GM10266 (cell line): ENCODE data around the gene CDH13.

Source experiments
- DNase-seq: peaks from one replicate; pipeline ENCODE4 v3.0.0; 2012; ENCODE audit errors: extremely low spot score
- TF ChIP-seq, protein P1 (sequence below): IDR thresholded peaks from 2 replicates; pipeline ENCODE4 v1.5.1; 2012; ENCODE audit warnings: mild to moderate bottlenecking, low read depth; ENCODE audit not compliant: control insufficient read depth, insufficient read depth; ENCODE audit errors: missing control alignments

CDH13 gene

DNA sequence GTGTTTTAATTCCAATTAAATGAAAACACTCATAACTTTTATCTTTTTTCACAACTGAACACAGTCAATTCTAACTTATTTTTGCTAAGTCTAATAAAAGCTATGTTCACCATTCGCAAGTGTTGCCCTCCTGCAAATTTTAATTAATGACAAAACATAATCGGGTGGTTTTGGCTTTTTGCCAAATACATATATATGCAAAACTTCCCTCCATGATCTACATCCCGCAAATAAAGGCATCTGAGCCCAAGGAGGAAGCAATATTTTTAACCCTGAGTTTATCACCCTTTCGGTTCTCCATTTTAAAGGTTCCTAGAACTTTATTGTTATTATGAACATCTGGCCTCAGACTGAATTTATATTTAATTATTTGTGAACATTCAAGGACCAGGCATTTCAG is 507.9 kb downstream of the CDH13 start:
- DNase-seq, result no peak

DNA sequence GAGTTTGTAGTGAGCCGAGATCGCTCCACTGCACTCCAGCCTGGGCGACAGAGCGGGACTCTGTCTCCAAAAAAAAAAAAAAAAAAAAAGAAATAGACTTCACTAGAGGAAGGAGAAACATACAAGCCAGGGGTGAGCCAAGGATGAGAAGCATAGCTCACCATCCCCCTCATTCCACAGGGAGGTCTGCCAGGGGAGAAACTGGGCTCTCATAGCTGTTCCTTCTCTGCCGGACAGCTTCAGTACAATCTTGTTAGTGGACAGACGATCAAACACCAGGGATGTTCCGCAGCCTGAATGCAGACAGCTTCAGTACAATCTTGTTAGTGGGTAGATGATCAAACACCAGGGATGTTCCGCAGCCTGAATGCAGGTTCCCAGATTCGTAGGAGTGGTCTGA is 509.6 kb downstream of the CDH13 start:
- no peak for DNase-seq
- TF ChIP-seq, protein P1, sequence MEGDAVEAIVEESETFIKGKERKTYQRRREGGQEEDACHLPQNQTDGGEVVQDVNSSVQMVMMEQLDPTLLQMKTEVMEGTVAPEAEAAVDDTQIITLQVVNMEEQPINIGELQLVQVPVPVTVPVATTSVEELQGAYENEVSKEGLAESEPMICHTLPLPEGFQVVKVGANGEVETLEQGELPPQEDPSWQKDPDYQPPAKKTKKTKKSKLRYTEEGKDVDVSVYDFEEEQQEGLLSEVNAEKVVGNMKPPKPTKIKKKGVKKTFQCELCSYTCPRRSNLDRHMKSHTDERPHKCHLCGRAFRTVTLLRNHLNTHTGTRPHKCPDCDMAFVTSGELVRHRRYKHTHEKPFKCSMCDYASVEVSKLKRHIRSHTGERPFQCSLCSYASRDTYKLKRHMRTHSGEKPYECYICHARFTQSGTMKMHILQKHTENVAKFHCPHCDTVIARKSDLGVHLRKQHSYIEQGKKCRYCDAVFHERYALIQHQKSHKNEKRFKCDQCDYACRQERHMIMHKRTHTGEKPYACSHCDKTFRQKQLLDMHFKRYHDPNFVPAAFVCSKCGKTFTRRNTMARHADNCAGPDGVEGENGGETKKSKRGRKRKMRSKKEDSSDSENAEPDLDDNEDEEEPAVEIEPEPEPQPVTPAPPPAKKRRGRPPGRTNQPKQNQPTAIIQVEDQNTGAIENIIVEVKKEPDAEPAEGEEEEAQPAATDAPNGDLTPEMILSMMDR, result no peak

More for the DNA sequence above, 507.9 kb downstream of the CDH13 start:
- TF ChIP-seq, protein P1, result no peak

DNA sequence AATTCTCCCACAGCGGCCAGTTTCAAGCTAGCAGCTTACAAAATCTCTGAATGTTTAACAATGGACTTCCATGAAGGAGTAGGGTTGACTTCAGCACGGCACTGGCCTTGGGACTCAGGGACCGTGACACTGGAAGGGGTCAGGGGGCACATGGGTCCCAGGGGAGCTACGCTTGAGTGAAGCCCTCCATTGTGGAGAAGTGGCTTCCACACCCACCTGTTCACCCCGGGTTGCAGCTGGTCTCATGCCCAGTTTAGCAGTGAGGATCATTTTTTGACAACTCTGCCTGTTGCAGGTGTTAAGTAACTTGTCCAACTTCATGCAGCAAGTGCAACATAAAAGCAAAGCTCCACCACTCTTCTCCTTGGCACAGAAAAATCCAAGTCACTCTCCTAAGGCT is 510.2 kb downstream of the CDH13 start:
- TF ChIP-seq, protein P1, result no peak
- DNase-seq, result no peak

- DNase-seq, result no peak
- TF ChIP-seq, protein P1, result no peak
Observed at GRCh38 chr16:83137326-83137781, 510.6 kb downstream of the CDH13 start.

GRCh38 chr16:83137894-83138293 is 511.1 kb downstream of the CDH13 start:
- no peak for DNase-seq
- TF ChIP-seq, protein P1, result no peak

DNA sequence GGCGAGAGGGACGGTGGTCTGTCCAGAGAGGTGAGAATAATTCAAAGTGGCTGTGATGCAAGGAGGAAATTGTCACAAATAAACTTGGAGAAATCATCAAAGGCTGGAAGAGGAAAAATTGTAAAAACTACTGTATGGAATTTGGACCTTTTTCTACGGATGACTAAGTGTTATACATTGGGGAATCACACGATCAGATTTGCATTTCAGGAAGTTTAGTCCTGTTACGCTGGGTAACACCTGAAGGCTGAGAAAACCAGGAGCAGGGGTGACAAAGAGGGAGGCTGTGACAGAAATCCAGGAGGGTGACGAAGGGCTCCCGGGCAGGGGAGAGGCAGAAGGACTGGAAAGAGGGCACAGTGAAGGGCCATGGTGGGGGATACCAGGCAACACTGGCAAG is 511.7 kb downstream of the CDH13 start:
- no peak for DNase-seq
- TF ChIP-seq, protein P1, result no peak

GRCh38 chr16:83138976-83139690 is 512.4 kb downstream of the CDH13 start:
- no peak for DNase-seq
- TF ChIP-seq, protein P1, result no peak
